HG02763 (cell line): Measurements from ENCODE around the gene CTNNA1.

Experiments
- ATAC-seq: cut with Tn5 transposase; IDR thresholded peaks from one replicate; pipeline ENCODE4 v1.9.1; 2021; ENCODE audit warnings: mild to moderate bottlenecking, moderate library complexity; ENCODE audit not compliant: unreplicated experiment

The CTNNA1 gene

GRCh38 chr5:138944527-138945322 is 191.5 kb downstream of the CTNNA1 start:
- ATAC-seq: no peak

- ATAC-seq: no peak
Observed at GRCh38 chr5:138945421-138946240, 192.4 kb downstream of the CTNNA1 start.

- ATAC-seq: no peak
Observed at GRCh38 chr5:138946241-138946623, 193.0 kb downstream of the CTNNA1 start.

GRCh38 chr5:138946831-138947560 is 193.8 kb downstream of the CTNNA1 start:
- ATAC-seq: no peak

- no peak for ATAC-seq
Observed at GRCh38 chr5:138947780-138948179, 194.6 kb downstream of the CTNNA1 start.

- ATAC-seq: no peak
Observed at GRCh38 chr5:138948471-138949222, 195.4 kb downstream of the CTNNA1 start.

GRCh38 chr5:138949223-138949574 is 196.0 kb downstream of the CTNNA1 start:
- ATAC-seq: no peak

- no peak for ATAC-seq
Observed at GRCh38 chr5:138949988-138950387, 196.8 kb downstream of the CTNNA1 start.

GRCh38 chr5:138950421-138951031 is 197.3 kb downstream of the CTNNA1 start:
- ATAC-seq: no peak

GRCh38 chr5:138951091-138951985 is 198.1 kb downstream of the CTNNA1 start:
- no peak for ATAC-seq

- ATAC-seq: no peak
Observed at GRCh38 chr5:138951986-138952735, 198.9 kb downstream of the CTNNA1 start.

GRCh38 chr5:138952962-138953361 is 199.7 kb downstream of the CTNNA1 start:
- no peak for ATAC-seq

GRCh38 chr5:138953387-138954256 is 200.4 kb downstream of the CTNNA1 start:
- no peak for ATAC-seq

GRCh38 chr5:138954257-138955012 is 201.2 kb downstream of the CTNNA1 start:
- no peak for ATAC-seq

GRCh38 chr5:138955013-138955660 is 201.9 kb downstream of the CTNNA1 start:
- no peak for ATAC-seq

GRCh38 chr5:138955671-138956295 is 202.6 kb downstream of the CTNNA1 start:
- ATAC-seq: no peak
